ENCODE results near the gene IL1RAPL2.

DNA sequence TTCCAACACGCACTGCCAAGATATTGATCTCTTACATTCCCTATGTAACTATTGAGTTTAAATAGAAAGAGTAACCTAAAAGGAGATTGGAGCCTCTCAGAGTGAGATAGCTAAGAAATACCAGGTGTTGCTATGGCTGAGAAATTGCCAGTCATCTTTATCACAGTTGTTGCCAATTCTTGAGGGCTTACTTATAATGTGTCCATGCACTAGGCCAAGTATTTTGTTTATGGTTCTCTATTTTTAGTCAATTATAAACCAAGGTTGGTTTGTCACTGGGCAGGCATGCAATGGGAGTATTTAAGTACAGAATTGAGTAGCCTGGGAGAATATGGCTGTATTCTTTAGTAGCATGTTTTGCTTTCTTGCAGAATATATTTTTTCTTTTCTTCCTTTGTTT is 452.9 kb downstream of the IL1RAPL2 start:
- TF ChIP-seq EZH2 (IDR thresholded peaks at IDR 0.05; ENCODE audit: borderline replicate concordance, control insufficient read depth, low read depth, low read length) = no peak
- TF ChIP-seq, protein P1, sequence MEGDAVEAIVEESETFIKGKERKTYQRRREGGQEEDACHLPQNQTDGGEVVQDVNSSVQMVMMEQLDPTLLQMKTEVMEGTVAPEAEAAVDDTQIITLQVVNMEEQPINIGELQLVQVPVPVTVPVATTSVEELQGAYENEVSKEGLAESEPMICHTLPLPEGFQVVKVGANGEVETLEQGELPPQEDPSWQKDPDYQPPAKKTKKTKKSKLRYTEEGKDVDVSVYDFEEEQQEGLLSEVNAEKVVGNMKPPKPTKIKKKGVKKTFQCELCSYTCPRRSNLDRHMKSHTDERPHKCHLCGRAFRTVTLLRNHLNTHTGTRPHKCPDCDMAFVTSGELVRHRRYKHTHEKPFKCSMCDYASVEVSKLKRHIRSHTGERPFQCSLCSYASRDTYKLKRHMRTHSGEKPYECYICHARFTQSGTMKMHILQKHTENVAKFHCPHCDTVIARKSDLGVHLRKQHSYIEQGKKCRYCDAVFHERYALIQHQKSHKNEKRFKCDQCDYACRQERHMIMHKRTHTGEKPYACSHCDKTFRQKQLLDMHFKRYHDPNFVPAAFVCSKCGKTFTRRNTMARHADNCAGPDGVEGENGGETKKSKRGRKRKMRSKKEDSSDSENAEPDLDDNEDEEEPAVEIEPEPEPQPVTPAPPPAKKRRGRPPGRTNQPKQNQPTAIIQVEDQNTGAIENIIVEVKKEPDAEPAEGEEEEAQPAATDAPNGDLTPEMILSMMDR (IDR thresholded peaks at IDR 0.05 in 2 of 3, conservative IDR thresholded peaks at IDR 0.05 in 1 of 3; ENCODE audit: control insufficient read depth in 2 of 3, extremely low read depth in 1 of 3, insufficient read depth in 1 of 3, low read depth in 3 of 3, low read length in 3 of 3) = no peak
